Tibial artery (tissue), 4 donors: ENCODE results near the gene IKZF3.

ENCODE experiments used
- DNase-seq, 2 donors: peaks; one replicate each; pipeline ENCODE4 v3.0.0-alpha.2; 2019
- H3K27ac ChIP-seq, 2 donors: fragments of 200-600 bp; sonication (generic) in 1 of 2; 1 replicate in 1 of 2; 2 replicates in 1 of 2; pipeline ENCODE4 v1.5.1; 2018 to 2019; ENCODE audit warnings: mild to moderate bottlenecking in 1 of 2
- H3K27me3 ChIP-seq, 2 donors: fragments of 200-600 bp; sonication (generic) in 1 of 2; one replicate each; pipeline versions ENCODE4 v1.5.1 to v1.6.0; 2016 to 2019
- H3K36me3 ChIP-seq, 3 donors: fragments of 200-600 bp; sonication (generic) in 2 of 3; one replicate each; pipeline ENCODE4 v1.5.1; 2016 to 2019; ENCODE audit warnings: mild to moderate bottlenecking in 2 of 3
- H3K4me1 ChIP-seq, 4 donors: fragments of 200-600 bp; sonication (generic) in 2 of 4; 1 replicate in 3 of 4; 2 replicates in 1 of 4; pipeline ENCODE4 v1.5.1; 2016 to 2019
- H3K4me3 ChIP-seq, 2 donors: fragments of 200-600 bp; sonication (generic) in 1 of 2; 1 replicate in 1 of 2; 2 replicates in 1 of 2; pipeline ENCODE4 v1.5.1; 2018 to 2019; ENCODE audit warnings: mild to moderate bottlenecking in 2 of 2
- H3K9me3 ChIP-seq, 3 donors: fragments of 200-600 bp; sonication (generic) in 1 of 3; one replicate each; pipeline ENCODE4 v1.5.1; 2016 to 2019
- intact Hi-C: fragments of 100-400 bp; cut with DNase I; formaldehyde crosslinking; loops from one replicate; pipeline ENCODE4 v1.15.0; 2023; ENCODE audit warnings: low total_unique reads
- TF ChIP-seq, protein P1 (sequence below), 2 experiments: fragments of 200-600 bp in 1 of 2; fragments of 450-650 bp in 1 of 2; IDR thresholded peaks; one replicate each; pipeline ENCODE4 v1.5.1; 2017 to 2019; ENCODE audit warnings: antibody characterized with exemption in 2 of 2, mild to moderate bottlenecking in 1 of 2, moderate library complexity in 1 of 2

Gene IKZF3

GRCh38 chr17:39791111-39791992 lies 72.8 kb downstream of the IKZF3 start:
- Histone ChIP-seq H3K4me1 (no peaks in the 10 kb centered on the region), H3K4me3 (no peak overlapping the region), H3K36me3 (no peaks in the 10 kb centered on the region), H3K9me3 (no peaks in the 10 kb centered on the region), H3K27me3 (peaks cover 0 to 10% of the 10 kb centered on the region in 2 donors), H3K27ac (no peak overlapping the region)
- no peak for DNase-seq
- TF ChIP-seq, protein P1, sequence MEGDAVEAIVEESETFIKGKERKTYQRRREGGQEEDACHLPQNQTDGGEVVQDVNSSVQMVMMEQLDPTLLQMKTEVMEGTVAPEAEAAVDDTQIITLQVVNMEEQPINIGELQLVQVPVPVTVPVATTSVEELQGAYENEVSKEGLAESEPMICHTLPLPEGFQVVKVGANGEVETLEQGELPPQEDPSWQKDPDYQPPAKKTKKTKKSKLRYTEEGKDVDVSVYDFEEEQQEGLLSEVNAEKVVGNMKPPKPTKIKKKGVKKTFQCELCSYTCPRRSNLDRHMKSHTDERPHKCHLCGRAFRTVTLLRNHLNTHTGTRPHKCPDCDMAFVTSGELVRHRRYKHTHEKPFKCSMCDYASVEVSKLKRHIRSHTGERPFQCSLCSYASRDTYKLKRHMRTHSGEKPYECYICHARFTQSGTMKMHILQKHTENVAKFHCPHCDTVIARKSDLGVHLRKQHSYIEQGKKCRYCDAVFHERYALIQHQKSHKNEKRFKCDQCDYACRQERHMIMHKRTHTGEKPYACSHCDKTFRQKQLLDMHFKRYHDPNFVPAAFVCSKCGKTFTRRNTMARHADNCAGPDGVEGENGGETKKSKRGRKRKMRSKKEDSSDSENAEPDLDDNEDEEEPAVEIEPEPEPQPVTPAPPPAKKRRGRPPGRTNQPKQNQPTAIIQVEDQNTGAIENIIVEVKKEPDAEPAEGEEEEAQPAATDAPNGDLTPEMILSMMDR (IDR thresholded peaks at IDR 0.05) = no peak
- intact Hi-C loops = no loop called here

DNA sequence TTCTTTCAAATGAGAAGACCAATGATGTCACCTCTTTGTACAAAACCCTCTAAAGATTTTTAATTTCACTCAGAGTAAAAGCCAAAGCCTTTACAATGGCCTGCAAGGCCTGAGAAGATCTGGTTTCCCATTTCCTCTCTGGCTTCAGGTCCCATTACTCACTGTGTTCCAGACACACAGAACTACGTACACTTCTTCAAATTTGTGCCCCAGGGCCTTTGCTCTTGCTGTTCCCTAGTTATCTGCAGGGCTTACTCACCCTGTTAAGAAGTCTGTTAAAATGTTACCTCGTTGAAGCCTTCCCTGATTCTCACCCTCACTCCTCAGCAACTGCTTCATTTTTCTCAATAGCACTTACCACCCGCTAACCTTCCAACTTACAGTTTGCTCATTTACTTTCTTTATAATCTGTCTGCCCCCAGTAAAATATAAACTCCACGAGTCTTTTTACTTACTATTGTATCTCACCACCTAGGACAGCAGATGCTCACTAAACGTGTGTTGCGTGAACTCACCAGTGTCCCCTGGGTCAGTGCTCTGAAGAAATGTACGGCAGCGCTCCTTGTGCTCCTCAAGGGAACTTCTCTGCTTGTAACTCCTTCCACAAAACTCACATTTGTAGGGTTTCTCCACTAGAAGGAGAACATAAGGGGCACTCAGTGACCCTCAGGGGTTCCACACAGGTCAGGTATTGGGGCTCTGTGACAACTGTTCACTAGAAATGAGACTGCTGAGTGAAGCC lies 76.2 kb downstream of the IKZF3 start:
- Histone ChIP-seq H3K36me3 (no peaks in the 10 kb centered on the region), H3K4me1 (no peaks in the 10 kb centered on the region), H3K4me3 (no peak overlapping the region), H3K9me3 (no peaks in the 10 kb centered on the region), H3K27me3 (peaks cover 0 to 22% of the 10 kb centered on the region in 2 donors), H3K27ac (no peak overlapping the region)
- intact Hi-C loops = no loop called here
- TF ChIP-seq, protein P1 (IDR thresholded peaks at IDR 0.05) = no peak
- no peak for DNase-seq

DNA sequence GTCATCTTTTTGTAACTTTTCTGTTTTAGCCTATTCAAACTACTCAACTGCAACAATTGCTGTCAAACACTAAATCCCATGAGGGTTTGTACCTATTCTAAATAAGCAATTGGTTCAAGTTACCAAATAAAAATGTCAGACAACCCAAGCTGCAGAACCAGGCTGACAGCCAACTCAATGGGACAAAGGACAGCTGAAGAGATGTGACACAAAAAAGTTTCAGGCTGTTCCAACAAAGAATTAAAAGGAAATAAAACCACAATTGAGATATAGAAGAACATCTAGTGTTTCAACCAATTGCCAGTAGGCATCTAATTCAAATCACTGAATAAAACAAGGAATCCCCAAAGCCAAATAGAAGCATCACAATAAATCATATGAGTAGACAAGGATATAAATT lies 77.1 kb downstream of the IKZF3 start:
- Histone ChIP-seq H3K36me3 (no peaks in the 10 kb centered on the region), H3K4me3 (no peak overlapping the region), H3K4me1 (no peaks in the 10 kb centered on the region), H3K9me3 (no peaks in the 10 kb centered on the region), H3K27ac (no peak overlapping the region), H3K27me3 (peaks cover 0 to 26% of the 10 kb centered on the region in 2 donors)
- DNase-seq = no peak
- TF ChIP-seq, protein P1 (IDR thresholded peaks at IDR 0.05) = no peak
- intact Hi-C loops = no loop called here

DNA sequence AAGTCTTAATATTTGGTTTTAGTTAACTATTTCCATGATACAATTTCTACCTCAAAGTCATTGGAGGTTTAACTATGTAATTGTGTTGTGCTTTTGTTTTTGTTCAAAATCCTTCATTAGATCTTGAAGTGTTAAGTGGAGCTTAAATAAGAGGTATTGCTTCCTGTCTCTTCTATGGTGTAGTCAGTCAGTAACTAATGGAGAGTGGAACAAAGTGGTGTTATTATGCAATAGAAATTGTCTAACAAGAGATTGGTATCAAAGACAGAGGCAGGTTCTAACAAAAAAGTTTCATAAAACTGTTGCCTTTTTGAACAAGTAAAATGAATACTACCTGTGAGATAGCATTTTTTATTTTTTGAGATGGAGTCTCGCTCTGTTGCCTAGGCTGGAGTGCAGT lies 81.1 kb downstream of the IKZF3 start:
- no peaks in the 10 kb centered on the region for H3K9me3 ChIP-seq
- no peak overlapping the region for H3K27ac ChIP-seq
- TF ChIP-seq, protein P1 (IDR thresholded peaks at IDR 0.05) = no peak
- DNase-seq = no peak
- no peaks in the 10 kb centered on the region for H3K36me3 ChIP-seq
- intact Hi-C loops = no loop called here
- no peaks in the 10 kb centered on the region for H3K4me1 ChIP-seq
- H3K27me3 ChIP-seq = peaks cover 0 to 36% of the 10 kb centered on the region in 2 donors
- no peak overlapping the region for H3K4me3 ChIP-seq

- Histone ChIP-seq H3K4me3 (no peak overlapping the region), H3K27ac (no peak overlapping the region), H3K9me3 (no peaks in the 10 kb centered on the region), H3K27me3 (peaks cover 0 to 39% of the 10 kb centered on the region in 2 donors), H3K4me1 (no peaks in the 10 kb centered on the region), H3K36me3 (no peaks in the 10 kb centered on the region)
- intact Hi-C loops = no loop called here
- no peak for DNase-seq
- TF ChIP-seq, protein P1 (IDR thresholded peaks at IDR 0.05) = no peak
Measured at GRCh38 chr17:39782481-39782880, 81.6 kb downstream of the IKZF3 start.
